Testis (tissue), 2 donors: ENCODE measurements around the gene HAAO.

Experiments used
- CTCF ChIP-seq, 3 experiments: fragments of 450-650 bp in 2 of 3; fragments of 200-600 bp in 1 of 3; sonication (generic) in 1 of 3; IDR thresholded peaks; one replicate each; pipeline ENCODE4 v1.5.1; 2016 to 2019; ENCODE audit warnings: antibody characterized with exemption in 3 of 3, mild to moderate bottlenecking in 2 of 3, moderate library complexity in 1 of 3
- POLR2A ChIP-seq: fragments of 450-650 bp; IDR thresholded peaks from one replicate; pipeline ENCODE4 v1.6.1; 2017; ENCODE audit warnings: antibody characterized with exemption, mild to moderate bottlenecking, moderate library complexity

GRCh38 chr2:42799881-42800280 lies 7.5 kb upstream of the HAAO start:
- TF ChIP-seq POLR2A (no peak), CTCF (IDR thresholded peaks at IDR 0.05) (no peak)
